MM.1S (cell line): ENCODE data around the gene CMBL.

Experiments used
- DNase-seq: peaks from one replicate; pipeline ENCODE4 v3.0.0-alpha.2; 2015
- H2AFZ ChIP-seq: fragments of 300-600 bp; sonication (generic); 2 replicates; pipeline ENCODE4 v1.6.0; 2016; ENCODE audit warnings: antibody characterized with exemption, low read length
- H3F3A ChIP-seq: fragments of 300-600 bp; sonication (generic); 2 replicates; pipeline ENCODE4 v1.6.1; 2016; ENCODE audit warnings: mild to moderate bottlenecking, antibody characterized with exemption, low read length, moderate library complexity, mixed read lengths; ENCODE audit not compliant: insufficient read depth
- H3K27ac ChIP-seq: fragments of 300-600 bp; sonication (generic); 2 replicates; pipeline ENCODE4 v1.5.1; 2016; ENCODE audit warnings: mild to moderate bottlenecking, low read length
- H3K27me3 ChIP-seq: fragments of 300-600 bp; sonication (generic); replicated peaks from 2 replicates; pipeline ENCODE4 v1.6.0; 2016; ENCODE audit warnings: low read length; ENCODE audit not compliant: insufficient read depth
- H3K36me3 ChIP-seq: fragments of 300-600 bp; sonication (generic); replicated peaks from 2 replicates; pipeline ENCODE4 v1.6.1; 2016; ENCODE audit warnings: mild to moderate bottlenecking, low read length, mixed read lengths; ENCODE audit not compliant: insufficient read depth
- H3K4me1 ChIP-seq: fragments of 300-600 bp; sonication (generic); 2 replicates; pipeline ENCODE4 v1.6.1; 2016; ENCODE audit warnings: low read length, mixed read lengths
- H3K4me2 ChIP-seq: fragments of 300-600 bp; sonication (generic); 2 replicates; pipeline ENCODE4 v1.6.0; 2016; ENCODE audit warnings: low read depth, low read length
- H3K4me3 ChIP-seq: fragments of 300-600 bp; sonication (generic); 2 replicates; pipeline ENCODE4 v1.5.1; 2016; ENCODE audit warnings: low read length, mixed read lengths
- H3K79me2 ChIP-seq: fragments of 300-600 bp; sonication (generic); 2 replicates; pipeline ENCODE4 v1.6.1; 2016; ENCODE audit warnings: mixed run types, low read length, mixed read lengths
- H3K9ac ChIP-seq: fragments of 300-600 bp; sonication (generic); 2 replicates; pipeline ENCODE4 v1.6.1; 2016; ENCODE audit warnings: low read length, mixed read lengths
- H3K9me2 ChIP-seq: fragments of 300-600 bp; sonication (generic); replicated peaks from 2 replicates; pipeline ENCODE4 v1.6.1; 2016; ENCODE audit warnings: mild to moderate bottlenecking, low read length, mixed read lengths; ENCODE audit not compliant: insufficient read depth
- H3K9me3 ChIP-seq: fragments of 300-600 bp; sonication (generic); replicated peaks from 2 replicates; pipeline ENCODE4 v1.6.1; 2016; ENCODE audit warnings: mild to moderate bottlenecking, low read length, mixed read lengths; ENCODE audit not compliant: insufficient read depth
- H4K20me1 ChIP-seq: fragments of 300-600 bp; sonication (generic); 2 replicates; pipeline ENCODE4 v1.6.1; 2016; ENCODE audit warnings: mild to moderate bottlenecking, low read length, moderate library complexity, mixed read lengths; ENCODE audit not compliant: insufficient read depth
- EZH2 ChIP-seq: fragments of 300-600 bp; sonication (generic); optimal IDR thresholded peaks from 2 replicates; pipeline ENCODE3; 2017; ENCODE audit warnings: low read depth, mild to moderate bottlenecking, antibody characterized with exemption, low read length, mixed read lengths
- EZH2phosphoT487 ChIP-seq: fragments of 300-600 bp; sonication (generic); IDR thresholded peaks from 2 replicates; pipeline ENCODE4 v1.6.1; 2018; ENCODE audit warnings: antibody characterized with exemption, low read length
- TF ChIP-seq, protein P1 (sequence below): fragments of 300-600 bp; sonication (generic); IDR thresholded peaks from 2 replicates; pipeline ENCODE4 v1.5.1; 2016; ENCODE audit warnings: antibody characterized with exemption, low read length, mixed read lengths

CMBL gene

DNA sequence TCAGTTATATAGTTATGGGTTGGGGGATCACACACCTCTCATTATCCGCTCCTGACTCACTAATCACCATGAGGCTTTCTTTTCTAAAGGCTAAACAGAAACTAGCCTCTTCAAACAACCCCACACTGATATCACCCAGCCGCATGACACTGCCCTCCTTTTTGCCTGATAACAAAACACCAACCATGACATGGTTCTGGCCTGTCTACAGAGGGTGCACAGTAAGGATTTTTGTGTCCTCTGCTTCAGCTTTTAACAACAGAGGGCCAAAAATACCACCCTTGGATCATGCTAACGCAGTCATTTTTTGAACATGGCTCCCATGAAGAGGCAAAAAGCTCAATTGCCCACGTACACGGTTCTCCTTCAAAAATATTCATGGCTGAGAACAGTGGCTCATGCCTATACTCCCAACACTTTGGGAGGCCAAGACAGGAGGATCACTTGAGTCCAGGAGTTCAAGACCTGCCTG, 4.0 kb downstream of the CMBL start:
- no peak overlapping the region for H3K4me3 ChIP-seq
- H3K27ac ChIP-seq, result no peak overlapping the region
- H3F3A ChIP-seq, result no peaks in the 10 kb centered on the region
- no peaks in the 10 kb centered on the region for H3K9me3 ChIP-seq
- H3K79me2 ChIP-seq, result 0 out of 2 replicates have a peak, but pooled peaks cover 4% of the 10 kb centered on the region
- no peak for DNase-seq
- no peaks in the 10 kb centered on the region for H4K20me1 ChIP-seq
- no peaks in the 10 kb centered on the region for H3K36me3 ChIP-seq
- no peak overlapping the region for H3K9ac ChIP-seq
- TF ChIP-seq EZH2phosphoT487, result no peak
- TF ChIP-seq EZH2, result no peak
- TF ChIP-seq, protein P1, sequence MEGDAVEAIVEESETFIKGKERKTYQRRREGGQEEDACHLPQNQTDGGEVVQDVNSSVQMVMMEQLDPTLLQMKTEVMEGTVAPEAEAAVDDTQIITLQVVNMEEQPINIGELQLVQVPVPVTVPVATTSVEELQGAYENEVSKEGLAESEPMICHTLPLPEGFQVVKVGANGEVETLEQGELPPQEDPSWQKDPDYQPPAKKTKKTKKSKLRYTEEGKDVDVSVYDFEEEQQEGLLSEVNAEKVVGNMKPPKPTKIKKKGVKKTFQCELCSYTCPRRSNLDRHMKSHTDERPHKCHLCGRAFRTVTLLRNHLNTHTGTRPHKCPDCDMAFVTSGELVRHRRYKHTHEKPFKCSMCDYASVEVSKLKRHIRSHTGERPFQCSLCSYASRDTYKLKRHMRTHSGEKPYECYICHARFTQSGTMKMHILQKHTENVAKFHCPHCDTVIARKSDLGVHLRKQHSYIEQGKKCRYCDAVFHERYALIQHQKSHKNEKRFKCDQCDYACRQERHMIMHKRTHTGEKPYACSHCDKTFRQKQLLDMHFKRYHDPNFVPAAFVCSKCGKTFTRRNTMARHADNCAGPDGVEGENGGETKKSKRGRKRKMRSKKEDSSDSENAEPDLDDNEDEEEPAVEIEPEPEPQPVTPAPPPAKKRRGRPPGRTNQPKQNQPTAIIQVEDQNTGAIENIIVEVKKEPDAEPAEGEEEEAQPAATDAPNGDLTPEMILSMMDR, result no peak
- H2AFZ ChIP-seq, result no peak overlapping the region
- H3K27me3 ChIP-seq, result no peaks in the 10 kb centered on the region
- no peak overlapping the region for H3K4me2 ChIP-seq
- no peaks in the 10 kb centered on the region for H3K4me1 ChIP-seq
- H3K9me2 ChIP-seq, result no peaks in the 10 kb centered on the region

DNA sequence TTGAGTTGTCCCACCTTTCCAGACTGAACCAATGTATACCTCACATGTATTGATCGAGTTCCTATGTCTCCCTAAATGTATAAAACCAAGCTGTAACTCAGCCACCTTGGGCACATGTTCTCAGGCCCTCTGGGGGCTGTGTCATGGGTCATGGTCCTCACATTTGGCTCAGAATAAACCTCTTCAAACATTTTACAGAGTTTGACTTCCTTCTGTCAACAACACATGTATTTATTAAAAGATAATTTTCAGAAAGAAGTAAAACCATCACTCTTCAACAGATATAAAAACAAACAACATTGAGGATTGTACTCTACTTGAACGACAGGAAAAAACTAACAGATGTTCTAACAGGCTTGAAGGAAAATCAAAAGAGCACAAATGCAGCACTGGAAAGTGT, 4.5 kb downstream of the CMBL start:
- Histone ChIP-seq H3K4me2 (no peak overlapping the region), H3F3A (no peaks in the 10 kb centered on the region), H3K27me3 (no peaks in the 10 kb centered on the region), H2AFZ (no peak overlapping the region), H3K79me2 (0 out of 2 replicates have a peak, but pooled peaks cover 4% of the 10 kb centered on the region), H3K4me1 (no peaks in the 10 kb centered on the region), H3K36me3 (no peaks in the 10 kb centered on the region), H4K20me1 (no peaks in the 10 kb centered on the region), H3K9me3 (no peaks in the 10 kb centered on the region), H3K9ac (no peak overlapping the region), H3K27ac (no peak overlapping the region), H3K4me3 (no peak overlapping the region), H3K9me2 (no peaks in the 10 kb centered on the region)
- TF ChIP-seq EZH2 (no peak), EZH2phosphoT487 (no peak)
- TF ChIP-seq, protein P1, result no peak
- DNase-seq, result no peak

DNA sequence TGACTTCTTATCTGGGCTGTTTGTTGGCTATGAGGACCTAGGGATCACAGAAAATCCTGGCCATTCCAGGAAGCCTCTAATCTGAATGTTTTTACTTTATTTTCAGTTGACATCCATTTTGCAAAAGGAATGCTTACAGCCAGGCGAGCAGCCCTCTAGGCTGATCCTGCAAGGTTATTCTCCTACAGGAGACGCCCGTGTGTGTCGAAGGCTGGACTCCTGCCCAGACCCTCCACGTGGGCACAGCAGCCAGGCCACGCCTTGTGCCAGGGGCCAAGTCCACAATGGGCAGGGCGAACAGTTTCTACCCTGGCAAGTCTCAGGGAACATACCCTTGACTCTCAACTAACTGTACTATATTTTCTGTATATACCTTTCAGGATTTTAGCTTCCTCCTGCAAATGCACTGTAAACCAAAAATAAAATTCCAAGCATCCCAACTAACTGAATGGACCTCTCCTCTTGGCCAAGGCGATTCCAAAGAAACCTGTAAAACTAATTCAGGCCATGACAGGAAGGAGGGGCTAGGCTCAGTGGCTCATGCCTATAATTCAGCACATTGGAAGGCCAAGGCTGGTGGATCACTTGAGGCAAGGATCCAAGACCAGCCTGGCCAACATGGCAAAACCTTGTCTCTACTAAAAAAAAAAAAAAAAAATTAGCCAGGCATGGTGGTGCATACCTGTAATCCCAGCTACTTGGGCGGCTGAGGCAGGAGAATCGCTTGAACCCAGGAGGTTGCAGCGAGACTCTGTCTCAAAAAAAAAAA, 5.7 kb downstream of the CMBL start:
- no peak overlapping the region for H3K4me3 ChIP-seq
- H4K20me1 ChIP-seq, result no peaks in the 10 kb centered on the region
- no peaks in the 10 kb centered on the region for H3F3A ChIP-seq
- no peaks in the 10 kb centered on the region for H3K9me2 ChIP-seq
- no peaks in the 10 kb centered on the region for H3K4me1 ChIP-seq
- no peaks in the 10 kb centered on the region for H3K36me3 ChIP-seq
- H3K27me3 ChIP-seq, result no peaks in the 10 kb centered on the region
- no peak overlapping the region for H3K9ac ChIP-seq
- no peak overlapping the region for H3K27ac ChIP-seq
- TF ChIP-seq EZH2, result no peak
- TF ChIP-seq, protein P1, result no peak
- TF ChIP-seq EZH2phosphoT487, result no peak
- H3K79me2 ChIP-seq, result 0 out of 2 replicates have a peak, but pooled peaks cover 4% of the 10 kb centered on the region
- no peak for DNase-seq
- no peaks in the 10 kb centered on the region for H3K9me3 ChIP-seq
- H2AFZ ChIP-seq, result no peak overlapping the region
- no peak overlapping the region for H3K4me2 ChIP-seq
